Thoracic aorta (tissue), 2 donors: ENCODE measurements around the gene DYNLT2B. TPM values are rescaled to one million over a fixed set of nuclear protein-coding genes. Genes with fewer than 3 reads are reported as not detected.

Experiments used
- ATAC-seq: fragments of 150-250 bp; one replicate; pipeline ENCODE4 v1.8.0; 2017; ENCODE audit warnings: low read depth; ENCODE audit not compliant: insufficient number of reproducible peaks, low FRiP score
- DNase-seq: peaks from one replicate; pipeline ENCODE4 v3.0.0-alpha.2; 2020; ENCODE audit warnings: low spot score
- H3K27ac ChIP-seq, 2 donors: fragments of 200-600 bp; sonication (generic); 1 replicate in 1 of 2; 2 replicates in 1 of 2; pipeline ENCODE4 v1.5.1; 2016; ENCODE audit warnings: mild to moderate bottlenecking in 2 of 2, moderate library complexity in 2 of 2
- H3K27me3 ChIP-seq: fragments of 200-600 bp; sonication (generic); replicated peaks from 2 replicates; pipeline ENCODE4 v1.6.0; 2016; ENCODE audit warnings: mild to moderate bottlenecking; ENCODE audit not compliant: insufficient read depth
- H3K36me3 ChIP-seq: fragments of 200-600 bp; sonication (generic); one replicate; pipeline ENCODE4 v1.5.1; 2016
- H3K4me1 ChIP-seq, 2 donors: fragments of 200-600 bp; sonication (generic); 1 replicate in 1 of 2; 2 replicates in 1 of 2; pipeline versions ENCODE4 v1.5.1 to v1.6.0; 2016; ENCODE audit warnings: low read depth in 2 of 2, mild to moderate bottlenecking in 1 of 2; ENCODE audit not compliant: control insufficient read depth in 1 of 2
- H3K4me3 ChIP-seq: fragments of 200-600 bp; sonication (generic); 2 replicates; pipeline ENCODE4 v1.5.1; 2016; ENCODE audit warnings: mild to moderate bottlenecking
- H3K9me3 ChIP-seq: fragments of 200-600 bp; sonication (generic); 2 replicates; pipeline ENCODE4 v1.5.1; 2016
- CTCF ChIP-seq: fragments of 200-600 bp; sonication (generic); IDR thresholded peaks from one replicate; pipeline ENCODE4 v1.5.1; 2019; ENCODE audit warnings: antibody characterized with exemption
- total RNA-seq, 2 donors: library from RNA; depleted of rRNA; stranded (reverse); fragments of >200 nt; gene quantifications; one replicate each; pipeline versions ENCODE4 v1.1.0 to v1.2.3, GENCODE V29; 2016

Gene DYNLT2B
- total RNA-seq, 2 donors from 2014 or later, result 4.0 TPM; not detected in 1

GRCh38 chr3:196339044-196339443 is 21.0 kb upstream of the DYNLT2B start:
- DNase-seq (no peak), ATAC-seq (no peak)
- no peak for TF ChIP-seq CTCF
- no peaks in the 10 kb centered on the region for H3K27me3 ChIP-seq
- H3K9me3 ChIP-seq, result no peaks in the 10 kb centered on the region
- H3K4me1 ChIP-seq, result no peaks in the 10 kb centered on the region
- no peaks in the 10 kb centered on the region for H3K36me3 ChIP-seq
- H3K4me3 ChIP-seq, result no peak overlapping the region
- H3K27ac ChIP-seq, result no peak overlapping the region

- Histone ChIP-seq H3K4me1 (no peaks in the 10 kb centered on the region), H3K27me3 (no peaks in the 10 kb centered on the region), H3K4me3 (no peak overlapping the region), H3K9me3 (no peaks in the 10 kb centered on the region), H3K36me3 (no peaks in the 10 kb centered on the region), H3K27ac (no peak overlapping the region)
- no peak for TF ChIP-seq CTCF
- no peak for ATAC-seq
- DNase-seq, result no peak
Observed at GRCh38 chr3:196336319-196337145, 18.5 kb upstream of the DYNLT2B start.

- no peaks in the 10 kb centered on the region for H3K9me3 ChIP-seq
- H3K27ac ChIP-seq, result no peak overlapping the region
- H3K4me3 ChIP-seq, result no peak overlapping the region
- H3K27me3 ChIP-seq, result no peaks in the 10 kb centered on the region
- ATAC-seq (no peak), DNase-seq (no peak)
- no peaks in the 10 kb centered on the region for H3K36me3 ChIP-seq
- no peak for TF ChIP-seq CTCF
- no peaks in the 10 kb centered on the region for H3K4me1 ChIP-seq
Observed at GRCh38 chr3:196335503-196335948, 17.5 kb upstream of the DYNLT2B start.

- H3K27me3 ChIP-seq, result no peaks in the 10 kb centered on the region
- H3K9me3 ChIP-seq, result no peaks in the 10 kb centered on the region
- no peaks in the 10 kb centered on the region for H3K4me1 ChIP-seq
- TF ChIP-seq CTCF, result no peak
- ATAC-seq, result no peak
- no peak for DNase-seq
- no peak overlapping the region for H3K27ac ChIP-seq
- H3K4me3 ChIP-seq, result no peak overlapping the region
- H3K36me3 ChIP-seq, result no peaks in the 10 kb centered on the region
Observed at GRCh38 chr3:196334982-196335381, 16.9 kb upstream of the DYNLT2B start.

- H3K27me3 ChIP-seq, result no peaks in the 10 kb centered on the region
- no peaks in the 10 kb centered on the region for H3K9me3 ChIP-seq
- DNase-seq, result no peak
- H3K4me3 ChIP-seq, result no peak overlapping the region
- ATAC-seq, result no peak
- TF ChIP-seq CTCF, result no peak
- no peaks in the 10 kb centered on the region for H3K4me1 ChIP-seq
- no peaks in the 10 kb centered on the region for H3K36me3 ChIP-seq
- no peak overlapping the region for H3K27ac ChIP-seq
Observed at GRCh38 chr3:196332168-196332567, 14.1 kb upstream of the DYNLT2B start.
